Measurements from ENCODE around the gene IL33. TPM values are rescaled to one million over a fixed set of nuclear protein-coding genes. Genes with fewer than 3 reads are reported as not detected.

IL33 gene
- total RNA-seq, 2 experiments from 2014 or later: not detected

DNA sequence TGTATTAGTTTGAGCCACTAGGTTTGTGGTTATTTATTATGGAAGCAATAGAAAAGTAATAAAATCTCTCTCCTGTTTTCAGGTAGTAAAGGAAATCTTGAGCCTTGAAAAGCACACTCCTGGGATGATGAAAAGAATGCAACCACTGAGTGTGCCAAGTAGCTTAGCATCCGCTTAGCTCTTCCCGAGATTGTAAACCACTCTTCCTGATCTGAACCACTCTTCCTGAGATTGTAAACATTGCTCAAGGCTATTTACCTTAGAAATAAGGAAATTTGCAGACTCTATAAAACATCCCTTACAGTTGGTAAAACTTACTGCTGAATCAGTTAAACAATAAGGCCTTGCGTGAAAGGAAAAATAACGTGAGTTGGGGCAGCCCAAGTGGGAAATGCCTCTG lies 17.4 kb upstream of the IL33 start:
- H3K27me3 Mint-ChIP-seq: peaks cover 3% of the 10 kb centered on the region
- H3K36me3 Mint-ChIP-seq: no peaks in the 10 kb centered on the region
- ATAC-seq (ENCODE audit: low read depth): no peak
- H3K4me3 Mint-ChIP-seq: no peak overlapping the region
- H3K9me3 Mint-ChIP-seq: no peaks in the 10 kb centered on the region
- no peak for DNase-seq
- H3K4me1 Mint-ChIP-seq: no peaks in the 10 kb centered on the region
- H3K27ac Mint-ChIP-seq: no peak overlapping the region
- POLR2A ChIA-PET: no interaction called here

DNA sequence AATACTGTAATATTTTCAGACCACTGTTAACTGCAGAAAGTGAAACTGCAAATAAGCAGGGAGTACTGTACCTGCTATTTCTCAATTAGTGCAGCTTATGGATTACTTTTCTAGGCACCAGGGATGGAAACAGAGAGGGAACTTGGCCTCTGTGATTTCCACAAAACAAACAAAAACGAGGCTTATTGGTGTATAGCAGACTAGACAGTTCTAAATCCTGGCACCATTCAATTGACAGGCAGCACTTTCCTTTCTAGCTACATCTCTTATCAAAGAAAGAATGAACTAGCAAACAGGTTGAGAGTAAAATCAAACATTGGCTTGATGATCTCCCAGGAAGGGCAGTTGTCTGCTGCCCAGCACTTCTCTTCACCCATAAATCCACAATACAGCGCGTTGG lies 16.0 kb upstream of the IL33 start:
- Mint-ChIP-seq H3K9me3 (no peaks in the 10 kb centered on the region), H3K27ac (no peak overlapping the region), H3K4me3 (no peak overlapping the region), H3K36me3 (no peaks in the 10 kb centered on the region), H3K4me1 (no peaks in the 10 kb centered on the region), H3K27me3 (peaks cover 4% of the 10 kb centered on the region)
- ATAC-seq (ENCODE audit: low read depth) (no peak), DNase-seq (no peak)
- POLR2A ChIA-PET: no interaction called here

GRCh38 chr9:6200761-6201160 lies 14.8 kb upstream of the IL33 start:
- POLR2A ChIA-PET: no interaction called here
- H3K27me3 Mint-ChIP-seq: peaks cover 9% of the 10 kb centered on the region

GRCh38 chr9:6209966-6210365 lies 5.6 kb upstream of the IL33 start:
- Mint-ChIP-seq H3K4me1 (no peaks in the 10 kb centered on the region), H3K27ac (no peak overlapping the region), H3K4me3 (no peak overlapping the region), H3K9me3 (peaks cover 18% of the 10 kb centered on the region), H3K27me3 (peaks cover 9% of the 10 kb centered on the region), H3K36me3 (no peaks in the 10 kb centered on the region)
- POLR2A ChIA-PET: no interaction called here
- ATAC-seq (ENCODE audit: low read depth): no peak
- no peak for DNase-seq

More at GRCh38 chr9:6200761-6201160, 14.8 kb upstream of the IL33 start:
- ATAC-seq (ENCODE audit: low read depth) (no peak), DNase-seq (no peak)
- Mint-ChIP-seq H3K36me3 (no peaks in the 10 kb centered on the region), H3K4me1 (no peaks in the 10 kb centered on the region), H3K9me3 (peaks cover 1% of the 10 kb centered on the region), H3K4me3 (no peak overlapping the region), H3K27ac (no peak overlapping the region)

- H3K4me3 Mint-ChIP-seq: no peak overlapping the region
- no peaks in the 10 kb centered on the region for H3K36me3 Mint-ChIP-seq
Measured at GRCh38 chr9:6212722-6213375, 2.8 kb upstream of the IL33 start.

DNA sequence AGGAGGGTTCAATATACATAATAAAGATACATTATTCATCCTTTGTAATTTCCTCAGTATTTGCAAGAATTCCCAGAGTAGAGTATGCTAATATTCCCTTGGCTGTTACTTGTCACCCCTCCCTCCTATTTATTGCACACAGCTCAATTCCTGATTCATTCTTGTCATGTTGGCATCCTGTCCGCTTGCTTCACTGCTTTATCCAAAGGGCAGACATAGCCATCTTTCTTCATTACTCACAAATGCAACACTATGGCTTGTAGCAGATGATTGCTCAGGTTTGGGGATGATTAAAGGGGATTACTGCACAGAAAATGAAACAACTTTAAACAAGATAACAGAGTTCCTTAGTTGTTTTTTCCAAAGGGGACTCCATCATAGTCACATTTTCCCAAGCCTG lies 1.2 kb upstream of the IL33 start:
- Mint-ChIP-seq H3K27ac (no peak overlapping the region), H3K36me3 (no peaks in the 10 kb centered on the region), H3K4me3 (no peak overlapping the region), H3K4me1 (no peaks in the 10 kb centered on the region), H3K9me3 (peaks cover 10% of the 10 kb centered on the region), H3K27me3 (peaks cover 23% of the 10 kb centered on the region)
- POLR2A ChIA-PET: no interaction called here
- DNase-seq (no peak), ATAC-seq (ENCODE audit: low read depth) (no peak)

More at GRCh38 chr9:6212722-6213375, 2.8 kb upstream of the IL33 start:
- ATAC-seq (ENCODE audit: low read depth) (no peak), DNase-seq (no peak)
- H3K4me1 Mint-ChIP-seq: no peaks in the 10 kb centered on the region
- peaks cover 16% of the 10 kb centered on the region for H3K9me3 Mint-ChIP-seq
- POLR2A ChIA-PET: no interaction called here
- no peak overlapping the region for H3K27ac Mint-ChIP-seq
- peaks cover 16% of the 10 kb centered on the region for H3K27me3 Mint-ChIP-seq

DNA sequence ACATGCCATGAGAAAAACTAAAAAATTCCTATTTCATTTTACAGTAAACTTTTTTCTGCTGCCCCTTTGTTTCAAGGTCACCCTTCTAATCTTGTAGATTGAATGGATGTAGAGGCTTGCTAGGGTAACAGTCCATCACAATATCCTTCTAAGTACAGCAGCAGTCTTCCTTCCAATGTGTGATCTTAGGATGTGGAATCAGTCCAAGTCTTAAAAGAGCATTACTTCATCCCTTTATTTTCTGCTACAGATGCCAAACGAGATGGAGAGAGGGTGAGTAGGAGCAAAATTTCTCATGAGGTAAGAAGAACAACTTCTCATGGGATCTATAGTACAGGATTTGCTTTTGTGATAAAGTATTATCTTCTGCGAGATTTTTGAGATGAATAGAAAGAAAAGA lies 704 bp upstream of the IL33 start:
- no peak overlapping the region for H3K27ac Mint-ChIP-seq
- H3K27me3 Mint-ChIP-seq: peaks cover 27% of the 10 kb centered on the region
- H3K9me3 Mint-ChIP-seq: peaks cover 7% of the 10 kb centered on the region
- POLR2A ChIA-PET: no interaction called here
- DNase-seq: no peak
- H3K4me1 Mint-ChIP-seq: no peaks in the 10 kb centered on the region
- no peak for ATAC-seq (ENCODE audit: low read depth)
- no peaks in the 10 kb centered on the region for H3K36me3 Mint-ChIP-seq
- H3K4me3 Mint-ChIP-seq: no peak overlapping the region

- POLR2A ChIA-PET: no interaction called here
- peaks cover 1% of the 10 kb centered on the region for H3K9me3 Mint-ChIP-seq
- ATAC-seq (ENCODE audit: low read depth) (no peak), DNase-seq (no peak)
- H3K36me3 Mint-ChIP-seq: no peaks in the 10 kb centered on the region
- H3K4me3 Mint-ChIP-seq: no peak overlapping the region
- no peaks in the 10 kb centered on the region for H3K4me1 Mint-ChIP-seq
- peaks cover 33% of the 10 kb centered on the region for H3K27me3 Mint-ChIP-seq
- no peak overlapping the region for H3K27ac Mint-ChIP-seq
Measured at GRCh38 chr9:6216002-6216401, 395 bp downstream of the IL33 start.

- Mint-ChIP-seq H3K4me1 (no peaks in the 10 kb centered on the region), H3K4me3 (no peak overlapping the region), H3K27ac (no peak overlapping the region), H3K27me3 (peaks cover 33% of the 10 kb centered on the region), H3K9me3 (peaks cover under 1% of the 10 kb centered on the region), H3K36me3 (no peaks in the 10 kb centered on the region)
- DNase-seq: no peak
- POLR2A ChIA-PET: no interaction called here
- ATAC-seq (ENCODE audit: low read depth): no peak
Measured at GRCh38 chr9:6216951-6217350, 1.3 kb downstream of the IL33 start.

DNA sequence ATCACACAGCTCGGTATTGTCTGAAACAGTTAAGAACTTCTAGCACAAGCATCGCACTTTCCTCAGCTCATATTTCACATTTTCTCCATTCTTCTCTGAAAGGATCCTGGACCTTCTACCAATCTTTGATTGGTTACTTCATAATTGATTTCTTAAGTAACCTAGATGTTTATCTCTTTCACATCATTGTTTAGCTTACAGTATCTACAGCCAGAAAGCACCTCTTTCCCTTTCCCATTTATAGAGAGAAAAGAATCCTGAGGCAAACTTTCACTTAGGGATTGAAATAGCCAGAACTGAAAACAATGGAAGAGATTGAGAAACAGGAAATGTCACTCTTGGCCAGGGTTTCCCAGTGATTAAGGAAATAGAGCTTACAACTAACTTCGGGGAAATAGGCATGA lies 2.5 kb downstream of the IL33 start:
- ATAC-seq (ENCODE audit: low read depth) (no peak), DNase-seq (no peak)
- H3K27me3 Mint-ChIP-seq: peaks cover 36% of the 10 kb centered on the region
- no peak overlapping the region for H3K4me3 Mint-ChIP-seq
- POLR2A ChIA-PET: no interaction called here
- H3K4me1 Mint-ChIP-seq: no peaks in the 10 kb centered on the region
- no peaks in the 10 kb centered on the region for H3K9me3 Mint-ChIP-seq
- no peak overlapping the region for H3K27ac Mint-ChIP-seq
- H3K36me3 Mint-ChIP-seq: no peaks in the 10 kb centered on the region

GRCh38 chr9:6219040-6219439 lies 3.4 kb downstream of the IL33 start:
- POLR2A ChIA-PET: no interaction called here
- ATAC-seq (ENCODE audit: low read depth): no peak

DNA sequence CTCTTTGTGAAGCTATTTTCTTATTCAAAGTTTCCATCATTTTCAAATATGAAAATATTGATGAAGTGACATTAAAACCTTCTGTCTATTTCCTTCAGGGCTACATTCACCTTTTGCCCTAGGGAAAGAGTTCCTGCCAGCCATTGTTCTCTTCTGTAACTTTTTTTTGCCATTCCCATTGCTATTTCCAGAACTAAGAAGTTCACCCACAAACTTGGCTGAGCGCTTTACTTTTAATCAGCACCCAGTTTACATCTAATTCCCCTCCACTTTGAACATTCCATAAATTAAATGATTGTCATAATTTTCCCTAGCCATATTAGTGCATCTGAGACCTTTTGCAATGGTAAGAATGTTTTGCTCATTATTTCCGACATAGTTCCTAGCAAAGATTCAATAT lies 4.4 kb downstream of the IL33 start:
- Mint-ChIP-seq H3K27ac (no peak overlapping the region), H3K4me3 (no peak overlapping the region), H3K4me1 (no peaks in the 10 kb centered on the region), H3K9me3 (no peaks in the 10 kb centered on the region), H3K36me3 (no peaks in the 10 kb centered on the region), H3K27me3 (peaks cover 36% of the 10 kb centered on the region)
- ATAC-seq (ENCODE audit: low read depth) (no peak), DNase-seq (no peak)
- POLR2A ChIA-PET: no interaction called here

More at GRCh38 chr9:6219040-6219439, 3.4 kb downstream of the IL33 start:
- Mint-ChIP-seq H3K27ac (no peak overlapping the region), H3K27me3 (peaks cover 35% of the 10 kb centered on the region), H3K4me3 (no peak overlapping the region), H3K36me3 (no peaks in the 10 kb centered on the region), H3K9me3 (no peaks in the 10 kb centered on the region), H3K4me1 (no peaks in the 10 kb centered on the region)
- no peak for DNase-seq

DNA sequence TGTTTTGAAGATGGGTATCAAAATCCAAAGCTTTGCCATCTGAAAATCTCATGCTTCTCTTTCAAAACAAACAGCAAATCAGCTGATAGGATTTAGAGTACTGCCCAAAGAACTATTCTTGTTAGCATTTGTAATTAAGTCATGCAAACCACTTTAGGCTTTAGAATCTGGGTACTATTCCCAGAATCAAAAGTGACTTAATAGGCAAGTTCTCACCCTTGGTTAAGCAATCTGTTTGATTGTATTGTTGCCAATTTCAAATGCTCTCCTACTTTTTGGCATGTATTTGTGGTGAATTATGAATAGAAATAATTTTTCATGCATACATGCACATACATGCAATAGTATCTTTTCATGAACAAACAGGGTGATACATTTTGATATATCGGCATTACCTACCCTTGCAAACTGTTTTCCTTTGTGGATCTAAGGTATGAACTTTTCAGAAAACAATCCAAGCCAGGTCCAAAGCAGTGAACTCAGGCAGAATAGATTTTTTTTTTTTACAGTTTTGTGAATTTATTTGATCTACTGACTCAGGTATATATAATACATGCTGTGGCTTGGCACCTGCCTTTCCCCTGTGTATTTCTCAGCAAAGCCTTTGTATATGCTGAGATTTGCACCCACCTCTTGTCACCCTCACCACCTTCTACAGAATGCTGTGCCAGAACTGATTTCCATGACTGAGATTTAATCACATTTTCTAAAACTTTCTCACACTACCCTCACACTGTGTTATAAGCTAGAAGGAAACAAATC lies 9.0 kb downstream of the IL33 start:
- DNase-seq (no peak), ATAC-seq (ENCODE audit: low read depth) (no peak)
- peaks cover 29% of the 10 kb centered on the region for H3K27me3 Mint-ChIP-seq

GRCh38 chr9:6226696-6227095 lies 11.1 kb downstream of the IL33 start:
- Mint-ChIP-seq H3K9me3 (no peaks in the 10 kb centered on the region), H3K4me3 (no peak overlapping the region), H3K4me1 (no peaks in the 10 kb centered on the region), H3K27me3 (peaks cover 19% of the 10 kb centered on the region), H3K27ac (no peak overlapping the region), H3K36me3 (no peaks in the 10 kb centered on the region)
- POLR2A ChIA-PET: no interaction called here
- ATAC-seq (ENCODE audit: low read depth) (no peak), DNase-seq (no peak)

More for the DNA sequence above, 9.0 kb downstream of the IL33 start:
- Mint-ChIP-seq H3K36me3 (no peaks in the 10 kb centered on the region), H3K4me1 (no peaks in the 10 kb centered on the region), H3K9me3 (no peaks in the 10 kb centered on the region), H3K4me3 (no peak overlapping the region), H3K27ac (no peak overlapping the region)
- POLR2A ChIA-PET: no interaction called here

Data from activated naive CD8-positive, alpha-beta T cell treated with anti-CD3 and anti-CD28 coated beads, Interleukin-2, amount 10 ng/mL, durations not matched to agents 7 days and 5 days (primary cell).